Vagina (tissue), 2 donors: Measurements from ENCODE around the gene DHX8. TPM values are rescaled to one million over a fixed set of nuclear protein-coding genes. Genes with fewer than 3 reads are reported as not detected.

ENCODE experiments used
- DNase-seq, 2 donors: peaks; one replicate each; pipeline ENCODE4 v3.0.0-alpha.2; 2017; ENCODE audit errors: extremely low spot score in 2 of 2
- H3K27ac ChIP-seq: fragments of 200-600 bp; sonication (generic); one replicate; pipeline ENCODE4 v1.5.1; 2019
- H3K27me3 ChIP-seq: fragments of 200-600 bp; sonication (generic); one replicate; pipeline ENCODE4 v1.5.1; 2019
- H3K36me3 ChIP-seq, 2 donors: fragments of 200-600 bp; sonication (generic); one replicate each; pipeline ENCODE4 v1.5.1; 2017 to 2019
- H3K4me1 ChIP-seq: fragments of 200-600 bp; sonication (generic); one replicate; pipeline ENCODE4 v1.5.1; 2019
- H3K4me3 ChIP-seq, 2 donors: fragments of 200-600 bp; sonication (generic); 1 replicate in 1 of 2; 2 replicates in 1 of 2; pipeline ENCODE4 v1.5.1; 2016 to 2019
- H3K9me3 ChIP-seq: fragments of 200-600 bp; sonication (generic); one replicate; pipeline ENCODE4 v1.5.1; 2019
- POLR2A ChIP-seq, 2 donors: fragments of 450-650 bp; IDR thresholded peaks; one replicate each; pipeline ENCODE4 v1.6.1; 2017; ENCODE audit warnings: antibody characterized with exemption in 2 of 2, mild to moderate bottlenecking in 2 of 2, moderate library complexity in 2 of 2
- POLR2AphosphoS5 ChIP-seq, 2 donors: sonication (generic); formaldehyde crosslinking; IDR thresholded peaks; one replicate each; pipeline ENCODE4 v1.9.0; 2017; ENCODE audit warnings: antibody characterized with exemption in 2 of 2, mild to moderate bottlenecking in 2 of 2, low read depth in 1 of 2; ENCODE audit not compliant: insufficient read depth in 1 of 2
- intact Hi-C: fragments of 100-400 bp; cut with DNase I; formaldehyde crosslinking; loops from one replicate; pipeline ENCODE4 v1.15.1; 2023
- total RNA-seq: library from RNA; depleted of rRNA; stranded (reverse); fragments of >200 nt; gene quantifications from one replicate; pipeline ENCODE4 v1.2.3, GENCODE V29; 2016
- TF ChIP-seq, protein P1 (sequence below), 3 experiments: fragments of 450-650 bp in 2 of 3; fragments of 200-600 bp in 1 of 3; sonication (generic) in 1 of 3; IDR thresholded peaks; one replicate each; pipeline ENCODE4 v1.5.1; 2017 to 2019; ENCODE audit warnings: antibody characterized with exemption in 3 of 3, mild to moderate bottlenecking in 2 of 3, moderate library complexity in 2 of 3

The DHX8 gene
- total RNA-seq, 1 donor from 2014 or later, result 32.7 TPM

DNA sequence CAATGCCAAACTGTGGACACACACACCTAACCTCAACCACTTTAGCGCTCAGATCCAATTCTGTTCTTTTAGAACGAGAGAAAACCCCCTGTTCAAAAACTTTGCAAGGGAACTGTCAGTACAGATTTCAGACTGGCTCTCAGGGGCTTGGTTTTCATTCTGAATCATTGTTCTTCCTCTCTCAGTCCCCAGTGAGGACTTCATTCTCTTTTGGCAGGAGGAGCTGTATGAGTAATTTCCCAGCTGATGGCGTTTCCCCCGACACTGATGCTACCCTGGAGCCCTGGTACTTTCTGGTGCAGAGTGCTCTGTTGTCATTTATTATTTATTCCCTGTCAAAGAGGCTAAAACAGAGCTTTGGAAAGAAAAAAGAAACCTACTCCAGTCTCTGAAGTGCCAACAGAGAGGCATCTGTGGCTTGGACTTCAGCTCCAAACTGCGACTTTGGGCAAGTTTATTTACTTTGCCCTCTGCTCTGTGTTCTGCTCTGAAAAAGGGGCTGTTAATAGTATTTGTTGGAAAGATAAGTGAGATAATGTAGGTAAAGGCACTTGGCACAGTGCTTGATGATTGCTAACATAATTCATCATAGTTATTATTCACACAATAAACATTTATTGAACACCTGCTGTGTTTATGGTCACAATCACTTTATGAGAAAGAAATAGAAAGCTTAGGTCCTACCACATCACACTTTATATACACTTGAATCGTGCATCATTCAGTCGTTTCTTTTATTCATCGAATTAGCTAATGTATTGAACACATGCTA is 34.0 kb downstream of the DHX8 start:
- Histone ChIP-seq H3K27ac (no peak overlapping the region), H3K9me3 (no peaks in the 10 kb centered on the region), H3K36me3 (peaks cover 0 to 87% of the 10 kb centered on the region in 2 donors), H3K4me3 (no peak overlapping the region), H3K27me3 (no peaks in the 10 kb centered on the region), H3K4me1 (no peaks in the 10 kb centered on the region)
- TF ChIP-seq POLR2AphosphoS5 (IDR thresholded peaks at IDR 0.05; ENCODE audit: insufficient read depth in 1 of 2, low read depth in 1 of 2) (no peak), POLR2A (IDR thresholded peaks at IDR 0.05) (no peak)
- TF ChIP-seq, protein P1, sequence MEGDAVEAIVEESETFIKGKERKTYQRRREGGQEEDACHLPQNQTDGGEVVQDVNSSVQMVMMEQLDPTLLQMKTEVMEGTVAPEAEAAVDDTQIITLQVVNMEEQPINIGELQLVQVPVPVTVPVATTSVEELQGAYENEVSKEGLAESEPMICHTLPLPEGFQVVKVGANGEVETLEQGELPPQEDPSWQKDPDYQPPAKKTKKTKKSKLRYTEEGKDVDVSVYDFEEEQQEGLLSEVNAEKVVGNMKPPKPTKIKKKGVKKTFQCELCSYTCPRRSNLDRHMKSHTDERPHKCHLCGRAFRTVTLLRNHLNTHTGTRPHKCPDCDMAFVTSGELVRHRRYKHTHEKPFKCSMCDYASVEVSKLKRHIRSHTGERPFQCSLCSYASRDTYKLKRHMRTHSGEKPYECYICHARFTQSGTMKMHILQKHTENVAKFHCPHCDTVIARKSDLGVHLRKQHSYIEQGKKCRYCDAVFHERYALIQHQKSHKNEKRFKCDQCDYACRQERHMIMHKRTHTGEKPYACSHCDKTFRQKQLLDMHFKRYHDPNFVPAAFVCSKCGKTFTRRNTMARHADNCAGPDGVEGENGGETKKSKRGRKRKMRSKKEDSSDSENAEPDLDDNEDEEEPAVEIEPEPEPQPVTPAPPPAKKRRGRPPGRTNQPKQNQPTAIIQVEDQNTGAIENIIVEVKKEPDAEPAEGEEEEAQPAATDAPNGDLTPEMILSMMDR (IDR thresholded peaks at IDR 0.05), result no peak
- DNase-seq, result no peak
- intact Hi-C loops, result no loop called here

- intact Hi-C loops, result no loop called here
- Histone ChIP-seq H3K9me3 (no peaks in the 10 kb centered on the region), H3K27ac (no peak overlapping the region), H3K4me3 (no peak overlapping the region), H3K4me1 (no peaks in the 10 kb centered on the region), H3K27me3 (no peaks in the 10 kb centered on the region), H3K36me3 (peaks cover 0 to 83% of the 10 kb centered on the region in 2 donors)
- no peak for DNase-seq
- TF ChIP-seq POLR2AphosphoS5 (IDR thresholded peaks at IDR 0.05; ENCODE audit: insufficient read depth in 1 of 2, low read depth in 1 of 2) (no peak), POLR2A (IDR thresholded peaks at IDR 0.05) (no peak)
- TF ChIP-seq, protein P1 (IDR thresholded peaks at IDR 0.05), result no peak
Observed at GRCh38 chr17:43521389-43521788, 37.6 kb downstream of the DHX8 start.

GRCh38 chr17:43524945-43525575 is 41.3 kb downstream of the DHX8 start:
- TF ChIP-seq, protein P1 (IDR thresholded peaks at IDR 0.05), result no peak
- TF ChIP-seq POLR2A (IDR thresholded peaks at IDR 0.05) (no peak), POLR2AphosphoS5 (IDR thresholded peaks at IDR 0.05; ENCODE audit: insufficient read depth in 1 of 2, low read depth in 1 of 2) (no peak)
- intact Hi-C loops, result no loop called here
- peaks cover 0 to 53% of the 10 kb centered on the region in 2 donors for H3K36me3 ChIP-seq

GRCh38 chr17:43526886-43527648 is 43.3 kb downstream of the DHX8 start:
- no peak for TF ChIP-seq POLR2AphosphoS5 (IDR thresholded peaks at IDR 0.05; ENCODE audit: insufficient read depth in 1 of 2, low read depth in 1 of 2)
- TF ChIP-seq, protein P1 (IDR thresholded peaks at IDR 0.05), result no peak
- no peak for TF ChIP-seq POLR2A (IDR thresholded peaks at IDR 0.05)
- Histone ChIP-seq H3K36me3 (peaks cover 0 to 34% of the 10 kb centered on the region in 2 donors), H3K9me3 (no peaks in the 10 kb centered on the region), H3K27me3 (no peaks in the 10 kb centered on the region), H3K27ac (no peak overlapping the region), H3K4me3 (no peak overlapping the region), H3K4me1 (peaks cover 16% of the 10 kb centered on the region)
- no peak for DNase-seq
- intact Hi-C loops, result no loop called here

More at GRCh38 chr17:43524945-43525575, 41.3 kb downstream of the DHX8 start:
- Histone ChIP-seq H3K27ac (no peak overlapping the region), H3K27me3 (no peaks in the 10 kb centered on the region), H3K9me3 (no peaks in the 10 kb centered on the region), H3K4me1 (peaks cover 4% of the 10 kb centered on the region), H3K4me3 (no peak overlapping the region)
- no peak for DNase-seq
